SW 1271 (cell line): Measurements from ENCODE around the gene NDUFB3.

ENCODE experiments used
- DNase-seq, 2 experiments: peaks; one replicate each; lab custom pipeline; 2025; lab: John Stamatoyannopoulos, UW

The NDUFB3 gene

DNA sequence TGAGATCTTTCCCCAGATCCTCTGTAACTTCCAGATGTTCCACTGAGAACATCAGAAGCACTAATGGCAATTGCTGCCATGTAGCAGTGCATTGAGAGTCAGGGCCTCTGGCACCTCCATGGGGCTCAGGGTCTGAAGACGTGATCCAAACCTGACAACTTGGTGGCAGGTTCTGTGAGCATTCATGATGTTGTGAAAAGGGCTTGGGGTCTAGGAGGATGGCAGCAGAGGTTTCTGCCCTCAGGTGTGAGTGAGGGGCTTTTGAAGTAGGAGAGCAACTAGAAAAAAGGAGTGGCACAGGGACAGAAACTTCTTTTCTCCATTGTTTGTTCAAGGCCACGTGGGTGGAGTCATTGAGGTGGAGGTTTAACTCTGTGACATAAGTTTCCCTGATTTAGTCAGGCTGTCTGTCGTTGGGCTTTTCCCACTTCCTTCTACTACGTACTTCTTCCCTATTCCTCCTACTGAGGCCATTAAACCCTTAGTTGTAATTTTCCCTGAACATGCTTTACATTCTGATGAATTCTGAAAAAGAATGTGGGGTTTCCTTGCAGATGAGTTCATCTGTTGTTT is 57.2 kb downstream of the NDUFB3 start:
- peak in 1 of 2 experiments; percentile 33 for DNase-seq

DNA sequence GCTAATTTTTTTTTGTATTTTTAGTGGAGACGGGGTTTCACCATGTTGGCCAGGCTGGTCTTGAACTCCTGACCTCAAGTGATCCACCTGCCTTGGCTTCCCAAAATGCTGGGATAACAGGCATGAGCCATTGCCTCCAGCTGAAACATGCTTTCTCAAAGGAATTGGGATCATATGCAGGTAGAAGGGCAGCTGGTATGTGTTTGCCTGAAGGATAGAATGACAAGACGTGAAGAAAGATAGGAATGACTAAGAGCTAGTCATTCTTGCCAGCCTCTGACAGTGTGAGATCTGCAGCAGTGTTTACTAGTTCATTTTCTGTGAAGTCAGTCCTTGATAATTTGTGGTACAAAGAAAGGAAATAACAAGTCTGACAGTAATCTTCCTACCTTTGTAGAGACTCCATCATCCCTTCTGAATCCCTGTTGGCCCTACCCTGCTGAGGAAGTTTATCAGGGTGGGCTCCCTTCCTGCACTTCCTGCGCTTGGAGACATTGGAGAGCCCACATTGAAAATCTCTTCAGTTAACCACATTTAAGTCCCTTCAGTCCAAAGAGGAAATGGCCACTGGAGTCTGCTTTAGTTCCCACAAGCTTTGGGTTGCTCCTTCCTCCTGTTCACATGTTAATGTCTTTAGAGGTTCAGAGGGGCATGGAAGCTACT is 58.9 kb downstream of the NDUFB3 start:
- DNase-seq = peak; percentile 18 to 70

DNA sequence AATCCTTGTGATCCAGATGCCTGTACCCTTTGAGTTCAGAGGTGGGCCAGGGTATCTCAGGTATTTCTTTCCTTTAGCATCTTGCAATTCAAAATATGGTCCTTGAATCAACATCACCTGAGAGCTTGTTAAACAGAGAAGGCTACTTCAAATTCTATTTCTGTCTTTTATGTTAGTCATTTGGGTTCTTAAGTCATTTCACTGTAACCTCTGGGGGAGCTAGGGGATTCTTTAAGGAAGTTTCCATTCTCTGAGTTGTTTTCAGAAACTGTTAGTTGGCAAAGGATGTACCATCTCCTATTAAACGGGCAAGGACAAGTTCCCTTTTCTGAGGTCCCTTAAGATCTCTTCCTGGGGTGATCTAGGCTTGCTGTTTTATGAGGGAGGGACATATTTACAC is 60.7 kb downstream of the NDUFB3 start:
- DNase-seq = no peak
